Nephron (organoid): Measurements from ENCODE around the gene CCDC89.

Source experiments
- H3K27ac Mint-ChIP-seq, 3 experiments: 2 replicates each; pipeline ENCODE4 v1.8.0; 2020; ENCODE audit warnings: mixed read lengths in 3 of 3, mild to moderate bottlenecking in 2 of 3, moderate library complexity in 1 of 3
- H3K27me3 Mint-ChIP-seq: 2 replicates; pipeline ENCODE4 v1.8.0; 2021; ENCODE audit warnings: low read depth, mild to moderate bottlenecking, moderate library complexity, mixed read lengths
- H3K36me3 Mint-ChIP-seq: 2 replicates; pipeline ENCODE4 v1.8.0; 2020; ENCODE audit warnings: low read depth, mixed read lengths
- H3K4me1 Mint-ChIP-seq: 2 replicates; pipeline ENCODE4 v1.8.0; 2020; ENCODE audit warnings: mixed read lengths
- H3K4me3 Mint-ChIP-seq, 3 experiments: 2 replicates each; pipeline ENCODE4 v1.8.0; 2020; ENCODE audit warnings: mild to moderate bottlenecking in 3 of 3, mixed read lengths in 3 of 3, moderate library complexity in 2 of 3
- H3K9me3 Mint-ChIP-seq: 2 replicates; pipeline ENCODE4 v1.8.0; 2020; ENCODE audit warnings: mixed read lengths
- CTCF ChIP-seq, 3 experiments: fragments of 200-600 bp; sonication (generic); IDR thresholded peaks; one replicate each; pipeline ENCODE4 v1.5.0; 2021; ENCODE audit warnings: antibody characterized with exemption in 3 of 3; ENCODE audit not compliant: unreplicated experiment in 3 of 3

The CCDC89 gene

GRCh38 chr11:85685125-85685819, 723 bp downstream of the CCDC89 start:
- peaks cover 5% of the 10 kb centered on the region for H3K27me3 Mint-ChIP-seq
- peaks cover 32% of the 10 kb centered on the region for H3K4me1 Mint-ChIP-seq
- H3K9me3 Mint-ChIP-seq: no peaks in the 10 kb centered on the region

GRCh38 chr11:85682330-85683305, 3.4 kb downstream of the CCDC89 start:
- Mint-ChIP-seq H3K36me3 (no peaks in the 10 kb centered on the region), H3K9me3 (no peaks in the 10 kb centered on the region), H3K4me3 (no peak overlapping the region), H3K27me3 (peaks cover 5% of the 10 kb centered on the region), H3K4me1 (peaks cover 32% of the 10 kb centered on the region), H3K27ac (no peak overlapping the region)
- no peak for TF ChIP-seq CTCF (IDR thresholded peaks at IDR 0.05; ENCODE audit: unreplicated experiment in 3 of 3)

More at GRCh38 chr11:85685125-85685819, 723 bp downstream of the CCDC89 start:
- peak overlapping the region; percentile 72 to 89 (median 83) for H3K4me3 Mint-ChIP-seq
- peak overlapping the region; percentile 92 to 98 (median 95) for H3K27ac Mint-ChIP-seq
- no peak for TF ChIP-seq CTCF (IDR thresholded peaks at IDR 0.05; ENCODE audit: unreplicated experiment in 3 of 3)
- H3K36me3 Mint-ChIP-seq: no peaks in the 10 kb centered on the region

- no peak for TF ChIP-seq CTCF (IDR thresholded peaks at IDR 0.05; ENCODE audit: unreplicated experiment in 3 of 3)
- Mint-ChIP-seq H3K27me3 (peaks cover 5% of the 10 kb centered on the region), H3K4me3 (no peak overlapping the region), H3K9me3 (no peaks in the 10 kb centered on the region), H3K27ac (no peak overlapping the region), H3K36me3 (no peaks in the 10 kb centered on the region), H3K4me1 (peaks cover 20% of the 10 kb centered on the region)
Measured at GRCh38 chr11:85680897-85681296, 5.1 kb downstream of the CCDC89 start.

GRCh38 chr11:85679576-85679975, 6.4 kb downstream of the CCDC89 start:
- Mint-ChIP-seq H3K36me3 (no peaks in the 10 kb centered on the region), H3K4me1 (peaks cover 7% of the 10 kb centered on the region), H3K9me3 (peaks cover 3% of the 10 kb centered on the region), H3K27ac (no peak overlapping the region), H3K4me3 (no peak overlapping the region), H3K27me3 (peaks cover 5% of the 10 kb centered on the region)
- TF ChIP-seq CTCF (IDR thresholded peaks at IDR 0.05; ENCODE audit: unreplicated experiment in 3 of 3): no peak

GRCh38 chr11:85673393-85673792, 12.6 kb downstream of the CCDC89 start:
- no peaks in the 10 kb centered on the region for H3K36me3 Mint-ChIP-seq
- H3K9me3 Mint-ChIP-seq: peaks cover 12% of the 10 kb centered on the region
- no peak for TF ChIP-seq CTCF (IDR thresholded peaks at IDR 0.05; ENCODE audit: unreplicated experiment in 3 of 3)
- no peak overlapping the region for H3K27ac Mint-ChIP-seq
- no peaks in the 10 kb centered on the region for H3K4me1 Mint-ChIP-seq
- H3K27me3 Mint-ChIP-seq: no peaks in the 10 kb centered on the region
- H3K4me3 Mint-ChIP-seq: no peak overlapping the region
